OCI-LY7 (cell line): ENCODE data around the gene LRIG1.

Experiments
- CTCF ChIP-seq: fragments of 200-600 bp; sonication (generic); conservative IDR thresholded peaks from 2 replicates; pipeline ENCODE4 v1.5.1; 2014; ENCODE audit warnings: mild to moderate bottlenecking, antibody characterized with exemption, low read length, moderate library complexity, mixed read lengths
- EZH2phosphoT487 ChIP-seq: fragments of 200-600 bp; sonication (generic); IDR thresholded peaks from 2 replicates; pipeline ENCODE4 v1.6.1; 2018; ENCODE audit warnings: low read depth, borderline replicate concordance, mild to moderate bottlenecking, mixed run types, antibody characterized with exemption, low read length, moderate library complexity, mixed read lengths

- TF ChIP-seq EZH2phosphoT487, result no peak
- no peak for TF ChIP-seq CTCF
Measured at GRCh38 chr3:66492672-66493071, 8.2 kb downstream of the LRIG1 start.
